Measurements from ENCODE around the gene H2AZ2. TPM values are rescaled to one million over a fixed set of nuclear protein-coding genes. Genes with fewer than 3 reads are reported as not detected.
A peak's percentile ranks its signal among the peaks of the same experiment; 100 is the strongest.

The H2AZ2 gene
- total RNA-seq = 111 and 134 TPM in 2 replicates

DNA sequence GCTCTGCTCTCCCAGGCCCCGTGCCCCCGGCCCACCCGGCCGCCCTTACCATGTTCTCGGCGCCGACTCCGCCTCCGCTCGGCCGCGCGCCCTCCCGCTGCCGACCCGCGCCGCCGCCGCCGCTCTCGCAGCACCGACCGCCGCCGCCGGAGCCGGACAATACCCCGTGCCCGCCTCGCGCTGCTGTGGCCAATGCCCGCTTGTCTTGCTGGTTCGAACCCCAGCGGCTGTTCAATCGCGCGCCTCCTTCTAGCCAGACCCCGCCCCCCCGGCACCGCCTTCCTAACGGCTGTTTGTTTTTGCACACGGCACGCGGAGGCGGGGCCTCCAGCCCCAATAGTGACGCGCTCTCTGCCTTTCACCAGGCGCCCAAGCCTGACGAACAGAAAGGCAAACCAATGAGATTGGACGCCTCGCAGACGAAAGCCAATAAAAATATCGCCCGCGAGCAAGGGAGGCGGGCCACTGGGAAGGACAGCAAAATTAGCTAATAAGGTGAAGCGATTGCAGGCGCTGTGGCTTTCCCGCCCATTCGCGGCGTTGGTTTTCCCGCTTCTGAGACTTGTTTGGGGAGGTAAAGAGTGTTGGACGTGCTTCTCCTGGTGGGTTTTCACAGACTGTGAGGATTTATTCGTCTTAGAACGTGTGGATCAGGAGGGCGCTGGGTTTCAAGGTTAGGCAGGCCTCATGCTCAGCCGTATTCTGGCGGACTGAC, at the start of gene H2AZ2:
Gene H2AZ2 (minus strand): TSS at position 168 of the 715 bp plus-strand sequence. CDS start 116 bp downstream, at position 52.
- peak; percentile 98 for DNase-seq (ENCODE audit: extremely low read depth, low read depth, low spot score)

DNA sequence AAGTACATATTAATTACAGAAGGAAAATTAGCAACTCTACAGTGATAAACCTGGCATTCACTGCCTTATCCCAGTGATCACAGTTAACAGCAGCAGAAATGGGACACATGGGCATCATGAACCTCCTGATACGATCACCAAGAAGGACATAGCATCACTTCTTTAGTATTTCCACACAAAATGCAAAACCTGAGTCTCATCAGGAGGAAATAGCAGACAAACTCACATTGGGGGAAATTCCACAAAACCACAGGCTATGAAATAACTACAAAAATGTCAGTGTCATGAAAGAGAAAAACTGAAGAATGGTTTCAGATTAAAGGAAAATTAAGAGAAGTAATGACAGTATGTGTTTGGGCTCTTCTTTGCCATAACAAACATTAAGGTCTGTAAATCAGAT, 49.4 kb upstream of the H2AZ2 start:
- DNase-seq (ENCODE audit: extremely low read depth, low read depth, low spot score) = no peak

DNA sequence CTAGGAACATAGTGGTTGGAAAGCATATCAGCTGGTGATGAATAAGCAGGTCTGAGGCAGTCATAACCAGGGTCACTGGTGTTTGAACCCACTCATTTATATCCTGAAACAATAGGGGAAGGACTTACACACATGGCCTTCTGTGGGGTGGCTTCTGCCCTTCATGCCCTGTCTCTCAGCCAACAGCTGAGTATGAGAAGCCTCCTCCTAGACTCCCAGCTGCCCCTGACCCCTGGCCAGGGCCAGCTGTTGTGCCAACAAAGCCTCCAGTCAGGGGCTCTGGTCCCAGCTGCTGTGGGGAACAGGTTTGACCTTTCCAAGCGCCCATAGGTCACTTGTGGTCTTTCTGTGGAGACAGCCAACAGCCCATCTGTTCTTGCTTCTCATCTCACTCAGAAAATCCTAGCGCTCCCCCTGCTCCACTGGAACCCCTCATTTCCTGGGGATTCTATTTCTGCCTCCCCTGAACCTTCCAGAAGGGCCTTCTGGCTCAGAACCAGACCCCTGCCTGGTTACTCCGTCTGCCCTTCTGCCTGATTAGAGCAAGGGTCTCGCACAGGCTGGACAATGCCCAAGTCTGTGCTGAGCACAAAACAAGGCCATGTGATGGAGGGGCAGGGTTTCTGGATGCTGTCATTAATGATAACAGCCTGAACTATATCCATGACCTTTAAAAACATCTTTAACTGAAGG, 47.1 kb upstream of the H2AZ2 start:
- DNase-seq (ENCODE audit: extremely low read depth, low read depth, low spot score) = no peak

DNA sequence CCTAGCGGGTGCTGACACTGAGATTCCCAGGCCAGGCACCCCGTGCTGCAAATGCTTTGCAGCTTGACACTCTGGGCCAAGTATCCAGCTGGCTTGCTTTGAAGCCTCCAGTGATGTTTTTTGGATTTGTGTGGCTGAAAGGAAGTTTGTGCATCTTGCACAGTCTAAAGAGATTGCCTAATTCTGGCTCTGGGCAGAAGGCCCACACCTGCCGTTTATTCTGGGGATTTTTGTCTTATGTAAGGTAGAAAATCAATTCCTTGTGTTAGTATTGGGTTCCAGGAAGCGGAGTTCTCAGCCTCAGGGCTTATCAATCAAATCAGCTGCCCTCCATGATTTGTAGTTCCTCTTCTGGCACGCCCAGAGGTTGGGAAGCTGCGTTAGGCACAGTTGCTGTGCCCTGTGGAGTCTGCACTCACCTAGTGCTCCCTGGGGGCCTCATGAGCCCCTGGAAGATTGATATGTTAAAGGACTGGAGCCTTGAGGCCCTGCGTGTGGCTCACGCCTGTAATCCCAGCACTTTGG, 45.9 kb upstream of the H2AZ2 start:
- DNase-seq (ENCODE audit: extremely low read depth, low read depth, low spot score) = no peak

DNA sequence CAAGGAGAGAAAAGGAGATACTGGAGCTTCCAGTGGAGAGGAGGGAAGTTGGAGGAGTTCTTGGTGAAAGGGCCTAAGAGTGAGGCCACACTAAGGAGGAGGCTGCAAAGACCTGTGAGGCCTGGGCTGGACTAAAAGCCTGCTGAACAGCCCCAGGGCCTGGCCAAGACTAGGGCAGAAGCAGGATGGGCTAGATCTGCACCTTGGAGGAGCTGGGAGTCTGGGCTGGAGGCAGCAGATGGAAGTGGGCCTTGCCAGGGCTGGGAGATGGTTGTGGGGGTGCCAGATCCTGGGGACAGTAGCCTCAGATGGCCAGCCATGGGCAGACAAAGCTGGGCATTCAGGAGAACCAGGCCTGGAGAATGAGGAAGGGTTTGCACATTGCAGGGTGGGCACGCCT, 43.9 kb upstream of the H2AZ2 start:
- no peak for DNase-seq (ENCODE audit: extremely low read depth, low read depth, low spot score)

DNA sequence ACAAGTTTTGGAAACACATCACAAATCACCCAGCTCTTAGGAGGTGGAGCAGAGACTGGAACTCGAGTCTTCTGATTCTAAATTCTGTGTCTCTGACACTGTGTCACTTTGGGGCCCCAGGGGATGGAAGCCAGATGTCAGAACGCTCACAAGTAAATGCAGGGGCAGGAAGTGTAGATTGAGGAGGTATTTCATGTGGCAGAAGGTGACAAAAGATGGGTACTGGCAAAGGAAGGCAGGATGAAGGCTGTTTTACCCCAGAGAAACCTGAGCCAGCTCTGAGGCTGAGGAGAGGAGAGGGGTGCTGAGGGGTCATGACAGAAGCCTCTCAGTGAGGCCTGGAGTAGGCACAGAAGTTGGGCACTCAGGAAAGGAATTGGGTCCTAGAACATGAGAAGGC, 43.5 kb upstream of the H2AZ2 start:
- no peak for DNase-seq (ENCODE audit: extremely low read depth, low read depth, low spot score)

DNA sequence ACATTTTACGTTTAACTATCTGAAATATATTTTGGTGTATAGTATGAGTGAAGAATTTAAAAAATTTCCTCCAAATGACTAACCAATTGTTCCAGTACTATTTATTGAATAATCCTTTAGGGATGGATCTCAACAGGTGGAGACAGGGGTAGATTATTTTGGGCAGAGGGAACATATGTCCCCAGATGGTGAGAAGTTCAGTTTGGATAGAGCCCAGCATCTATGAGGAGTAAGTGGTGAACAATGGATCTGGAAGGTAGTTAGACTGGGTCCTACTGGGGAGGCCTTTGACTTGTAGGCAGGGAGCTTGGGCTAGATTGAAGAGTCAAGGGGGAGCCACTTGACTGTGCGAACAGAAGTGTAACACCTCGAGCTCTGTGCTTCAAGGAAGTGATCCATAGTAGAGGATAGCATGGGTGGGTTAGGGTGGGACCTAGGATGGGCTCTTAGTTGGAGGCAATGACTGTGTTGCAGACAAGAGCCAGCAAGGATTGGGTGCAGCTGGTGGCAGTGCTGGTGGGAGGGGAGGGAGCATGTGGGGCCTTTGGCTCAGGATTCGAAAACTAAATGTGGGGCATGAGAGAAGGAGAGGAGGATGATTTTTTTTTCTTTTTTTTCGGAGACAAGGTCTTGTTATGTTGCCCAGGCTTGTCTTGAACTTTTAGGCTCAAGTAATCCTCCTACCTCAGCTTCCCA, 41.3 kb upstream of the H2AZ2 start:
- no peak for DNase-seq (ENCODE audit: extremely low read depth, low read depth, low spot score)

DNA sequence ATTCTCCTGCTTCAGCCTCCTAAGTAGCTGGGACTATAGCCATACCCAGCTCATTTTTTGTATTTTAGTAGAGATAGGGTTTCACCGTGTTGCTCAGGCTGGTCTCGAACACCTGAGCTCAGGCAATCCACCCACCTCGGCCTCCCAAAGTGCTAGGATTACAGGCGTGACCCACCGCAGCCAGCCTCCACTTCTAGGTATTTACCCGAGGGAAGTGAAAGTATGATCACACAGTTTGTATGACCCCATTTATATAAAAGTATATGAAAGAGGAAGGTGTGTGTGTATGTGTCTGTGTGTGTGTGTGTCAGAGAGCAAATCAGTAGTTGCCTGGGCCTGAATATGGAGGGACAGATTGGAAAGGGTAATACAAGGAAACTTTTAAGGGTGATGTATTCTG, 39.4 kb upstream of the H2AZ2 start:
- DNase-seq (ENCODE audit: extremely low read depth, low read depth, low spot score) = no peak

DNA sequence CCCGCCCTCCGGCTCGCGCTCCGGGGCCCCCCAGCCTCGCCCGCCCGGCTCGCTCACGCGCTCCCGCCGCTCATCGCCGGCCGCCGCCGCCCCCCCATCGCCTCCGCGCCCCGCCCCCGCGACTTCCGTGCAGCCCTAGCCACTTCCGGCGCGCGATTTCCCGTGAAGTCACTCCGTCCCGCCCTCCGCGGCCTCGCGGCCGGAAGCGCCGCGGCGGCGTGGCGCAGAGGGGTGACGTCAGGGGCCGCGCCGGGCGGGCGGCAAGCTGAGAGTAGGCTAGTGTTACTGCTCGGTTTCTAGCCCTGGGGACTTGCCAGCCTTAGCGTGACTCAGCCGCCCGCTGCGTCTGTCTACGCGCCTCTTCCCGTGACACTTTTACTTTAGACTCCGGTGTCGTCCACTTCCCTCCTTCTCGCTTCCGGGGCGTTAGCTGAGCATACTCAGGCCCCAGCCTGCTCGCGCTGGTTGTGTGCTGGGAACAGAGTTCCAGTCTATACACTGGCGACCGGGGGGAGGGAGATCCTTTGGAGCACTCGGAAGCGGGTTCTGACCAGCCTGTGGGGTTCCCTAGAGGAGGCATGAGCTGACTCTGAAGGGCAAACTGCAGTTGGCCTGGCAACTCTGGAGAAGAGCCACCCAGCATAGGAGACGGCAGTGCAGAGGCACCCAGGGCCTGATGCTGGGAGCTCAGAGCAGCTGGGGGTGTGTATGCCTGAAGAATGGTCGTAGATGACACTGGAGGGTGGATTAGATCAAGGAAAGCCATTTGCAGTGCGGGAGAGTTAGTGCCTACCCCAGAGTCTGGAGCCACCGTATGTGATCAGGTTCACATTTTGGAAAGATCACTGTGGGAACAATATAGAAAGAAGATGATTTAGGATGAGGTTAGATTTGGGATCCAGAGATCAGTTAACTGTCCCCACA, 37.8 kb upstream of the H2AZ2 start, which contains the start of gene PURB:
Gene PURB (minus strand): TSS at position 137 of the 924 bp plus-strand sequence. CDS start 182 bp downstream, outside the sequence.
- DNase-seq (ENCODE audit: extremely low read depth, low read depth, low spot score) = peak; percentile 45

DNA sequence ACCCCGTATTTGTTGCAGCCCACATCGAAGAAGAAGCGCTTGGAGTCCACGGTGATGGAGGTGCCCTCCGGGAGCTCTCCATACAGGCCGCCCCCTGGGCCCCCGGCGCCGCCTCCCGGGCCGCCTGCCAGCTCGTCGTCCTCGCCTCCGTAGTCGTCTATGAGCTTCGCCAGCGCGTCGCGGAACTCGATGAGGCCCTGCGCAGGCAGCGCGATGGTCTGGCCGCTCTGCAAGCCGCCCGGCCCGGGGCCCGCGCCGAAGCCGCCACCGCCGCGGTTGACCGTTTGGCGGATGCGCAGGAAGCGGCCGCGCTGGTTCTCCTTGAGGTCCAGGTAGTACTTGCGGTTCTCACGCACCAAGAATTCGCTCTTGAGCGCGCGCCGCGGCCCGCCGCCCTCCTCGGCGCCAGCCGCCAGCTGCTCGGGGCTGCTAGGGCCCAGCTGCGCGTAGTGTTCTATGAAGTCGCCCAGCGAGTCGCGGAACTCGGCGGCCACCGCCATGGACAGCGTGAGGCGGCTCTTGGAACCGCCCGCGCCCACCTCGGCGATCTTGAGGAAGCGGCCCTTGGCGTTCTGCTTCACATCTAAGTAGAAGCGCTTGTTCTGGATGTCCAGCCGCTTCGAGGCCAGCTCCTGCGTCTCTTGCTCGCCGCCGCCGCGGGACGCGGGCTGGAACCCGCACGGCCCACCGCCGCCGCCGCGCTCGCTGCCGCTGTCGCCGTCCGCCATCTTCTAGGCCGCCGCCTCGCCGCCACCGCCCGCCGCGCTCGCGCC, 36.9 kb upstream of the H2AZ2 start:
- no peak for DNase-seq (ENCODE audit: extremely low read depth, low read depth, low spot score)

DNA sequence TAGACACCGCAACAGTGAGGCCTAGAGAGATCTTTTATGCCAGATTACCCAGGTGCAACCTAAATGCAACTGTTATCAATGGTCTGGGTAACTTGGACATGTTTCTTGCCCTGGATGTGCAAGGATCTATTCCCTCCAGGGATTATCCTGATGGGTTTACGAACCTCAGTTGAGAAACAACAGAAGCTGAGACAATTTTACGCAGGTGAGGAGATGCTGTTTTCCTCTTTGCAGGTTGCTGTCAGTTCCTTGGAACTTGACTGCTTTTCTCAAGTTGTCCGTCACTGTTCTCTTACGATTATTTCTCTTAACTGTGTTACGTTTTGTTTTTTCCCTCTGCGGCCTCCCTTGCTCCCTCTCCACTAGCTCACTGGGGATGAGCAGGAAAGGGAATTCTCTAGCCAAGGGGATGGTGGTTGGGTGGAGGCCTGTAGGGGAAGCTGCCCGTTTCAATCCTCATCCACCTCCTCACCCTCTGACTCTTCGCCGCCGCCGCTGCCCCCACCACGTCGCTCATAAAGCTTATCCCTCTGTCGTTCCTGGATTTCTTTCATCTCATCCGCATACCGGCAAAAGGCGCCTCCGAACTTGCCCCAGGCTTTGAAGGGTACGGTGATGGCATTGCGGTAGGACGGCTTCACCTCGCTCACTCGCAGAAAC, 36.2 kb upstream of the H2AZ2 start:
- DNase-seq (ENCODE audit: extremely low read depth, low read depth, low spot score) = no peak

DNA sequence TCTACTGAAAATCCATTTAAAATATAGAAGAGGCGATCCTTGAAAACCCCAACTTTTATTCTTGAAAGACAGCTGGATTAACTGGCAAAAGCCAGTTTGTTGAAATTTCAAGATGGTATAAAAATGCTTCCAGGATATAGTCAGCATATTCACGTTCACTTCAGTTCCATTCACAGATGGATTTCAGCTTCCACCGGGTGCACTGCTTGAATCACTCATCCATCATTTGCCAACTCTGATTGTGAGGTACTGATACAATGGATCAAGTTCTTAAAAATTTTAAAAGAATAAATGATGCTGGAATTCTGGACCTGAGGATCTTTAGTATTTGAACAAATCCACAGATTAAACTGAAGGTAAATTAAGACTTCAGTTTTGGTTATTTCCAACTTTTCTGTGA, 35.0 kb upstream of the H2AZ2 start:
- DNase-seq (ENCODE audit: extremely low read depth, low read depth, low spot score) = no peak

DNA sequence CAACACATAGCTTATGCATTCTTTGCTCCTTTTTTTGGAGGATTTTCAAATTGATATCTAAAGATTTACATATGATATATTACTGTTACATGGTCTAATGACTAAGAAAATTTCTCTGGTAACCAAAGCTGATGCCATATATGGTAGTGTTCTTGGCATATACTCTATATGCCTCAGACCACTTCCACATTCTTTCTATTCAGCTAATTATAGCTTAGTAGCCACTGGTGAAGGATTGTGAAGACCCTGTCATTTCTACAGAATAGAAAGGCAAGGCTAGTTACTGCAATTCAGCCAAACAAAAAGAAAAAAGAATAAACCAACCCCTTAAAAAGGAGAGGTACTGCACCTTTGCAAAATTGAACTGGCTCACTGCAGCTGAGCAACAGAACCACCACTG, 33.7 kb upstream of the H2AZ2 start:
- no peak for DNase-seq (ENCODE audit: extremely low read depth, low read depth, low spot score)

DNA sequence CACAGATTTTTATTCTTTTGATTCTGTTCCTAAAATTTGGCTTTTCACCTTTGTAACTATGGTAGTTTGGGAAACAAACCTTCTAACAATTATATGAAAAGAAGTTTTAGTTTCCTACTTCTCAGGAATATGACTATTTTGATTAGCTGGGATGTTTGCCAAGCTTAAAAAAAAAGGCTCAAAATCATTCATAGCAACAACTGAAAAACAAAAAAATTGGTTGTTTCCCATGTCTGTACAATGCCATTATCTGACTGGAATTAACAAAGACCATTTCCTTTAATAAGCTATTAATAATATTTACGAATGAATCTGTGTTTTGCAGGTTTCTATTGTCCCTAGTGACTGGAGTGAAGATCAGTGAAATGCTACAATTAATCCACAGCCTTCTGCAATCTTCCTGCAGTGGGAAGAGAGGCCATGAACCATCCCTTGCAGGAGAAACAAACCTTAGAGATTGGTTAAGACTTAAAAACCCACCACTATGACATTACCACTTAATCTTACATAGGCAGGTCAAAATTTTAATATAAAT, 33.2 kb upstream of the H2AZ2 start:
- DNase-seq (ENCODE audit: extremely low read depth, low read depth, low spot score) = no peak

DNA sequence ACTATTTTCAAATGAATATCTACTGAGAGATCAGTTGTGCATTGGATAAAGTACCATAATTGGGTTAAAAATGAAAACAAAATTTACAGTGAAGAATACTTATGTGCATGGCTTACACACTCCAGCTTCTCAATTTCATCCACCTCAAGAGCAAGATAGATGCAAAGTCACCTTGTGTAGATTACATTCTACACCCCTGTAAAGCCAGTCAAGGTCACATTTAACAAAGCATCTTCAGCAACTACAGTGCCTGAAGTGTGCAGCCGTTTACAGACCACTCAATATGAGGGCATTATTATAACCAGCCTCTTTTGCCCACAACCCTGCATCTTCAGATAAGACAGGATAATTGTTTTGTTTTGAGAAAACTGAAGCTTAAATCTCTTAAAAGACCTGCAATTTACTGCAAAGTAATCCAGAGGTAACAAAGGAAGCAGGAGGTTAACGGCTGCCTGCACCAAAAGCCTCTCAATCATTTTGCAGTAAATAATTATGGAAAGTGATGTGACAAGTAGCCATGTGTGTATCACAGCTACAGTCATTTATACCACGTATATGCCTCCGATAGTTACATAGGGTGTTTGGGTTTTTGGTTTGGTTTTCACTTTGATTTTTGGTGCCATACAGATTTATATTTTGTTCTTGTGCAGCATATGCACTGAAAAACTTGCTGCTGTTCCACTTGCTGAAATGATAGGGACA, 32.6 kb upstream of the H2AZ2 start:
- no peak for DNase-seq (ENCODE audit: extremely low read depth, low read depth, low spot score)

DNA sequence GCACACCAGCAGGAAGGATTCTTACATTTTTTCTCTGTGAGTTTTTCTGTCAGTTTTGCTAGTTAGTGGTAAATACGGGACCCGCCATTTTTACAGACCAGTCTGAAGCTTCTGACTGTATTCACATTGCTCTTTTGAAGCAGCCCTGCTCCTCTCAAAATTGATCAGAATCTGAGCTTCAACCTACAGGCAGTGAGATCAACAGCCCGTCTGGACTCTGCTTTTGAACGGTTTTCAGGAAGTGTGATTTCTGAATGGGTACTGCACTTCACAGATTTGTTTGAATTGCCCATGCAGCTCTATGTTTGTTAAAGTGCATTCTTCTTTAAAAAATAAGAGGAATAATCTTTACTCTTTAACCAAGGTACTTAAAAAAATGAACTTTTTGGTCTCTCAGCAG, 28.5 kb upstream of the H2AZ2 start:
- no peak for DNase-seq (ENCODE audit: extremely low read depth, low read depth, low spot score)

DNA sequence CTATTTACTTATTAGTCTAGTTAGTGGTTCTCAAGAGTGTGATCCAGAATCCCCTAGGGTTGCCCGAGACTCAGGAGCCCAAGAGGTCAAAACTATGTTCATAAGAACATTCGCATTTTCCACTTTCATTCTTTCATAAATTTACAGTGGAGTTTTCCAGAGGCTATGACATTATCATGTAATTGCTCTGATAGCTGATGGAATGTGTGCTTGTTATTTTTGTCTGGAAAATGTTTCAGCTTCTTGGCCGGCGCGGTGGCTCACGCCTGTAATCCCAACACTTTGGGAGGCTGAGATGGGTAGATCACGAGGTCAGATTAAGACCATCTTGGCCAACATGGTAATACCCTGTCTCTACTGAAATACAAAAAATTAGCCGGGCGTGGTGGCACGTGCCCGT, 27.4 kb upstream of the H2AZ2 start:
- DNase-seq (ENCODE audit: extremely low read depth, low read depth, low spot score) = no peak

DNA sequence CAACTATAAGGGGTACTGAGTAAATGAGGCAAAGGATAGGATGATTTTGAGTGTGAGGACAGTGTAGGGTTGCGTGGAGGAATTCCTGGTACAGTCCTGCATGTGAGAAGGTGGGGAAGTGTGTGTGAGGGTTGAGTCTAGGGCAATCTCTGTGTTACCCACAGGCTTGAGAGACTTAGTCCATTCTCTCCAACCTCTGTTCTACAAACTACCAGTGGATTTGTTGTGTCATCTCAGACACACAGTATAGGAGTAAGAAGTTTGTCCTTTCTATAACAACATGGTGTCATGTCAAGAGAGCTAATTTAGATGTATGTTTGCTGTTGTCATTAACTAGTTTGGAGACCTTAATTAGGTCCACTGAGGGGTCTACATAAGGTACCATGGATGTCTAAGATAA, 24.9 kb upstream of the H2AZ2 start:
- no peak for DNase-seq (ENCODE audit: extremely low read depth, low read depth, low spot score)
